ENCODE results near the gene BIRC5. TPM values are rescaled to one million over a fixed set of nuclear protein-coding genes. Genes with fewer than 3 reads are reported as not detected.

BIRC5 gene
- total RNA-seq, 1 donor from 2014 or later, result 12.3 TPM

DNA sequence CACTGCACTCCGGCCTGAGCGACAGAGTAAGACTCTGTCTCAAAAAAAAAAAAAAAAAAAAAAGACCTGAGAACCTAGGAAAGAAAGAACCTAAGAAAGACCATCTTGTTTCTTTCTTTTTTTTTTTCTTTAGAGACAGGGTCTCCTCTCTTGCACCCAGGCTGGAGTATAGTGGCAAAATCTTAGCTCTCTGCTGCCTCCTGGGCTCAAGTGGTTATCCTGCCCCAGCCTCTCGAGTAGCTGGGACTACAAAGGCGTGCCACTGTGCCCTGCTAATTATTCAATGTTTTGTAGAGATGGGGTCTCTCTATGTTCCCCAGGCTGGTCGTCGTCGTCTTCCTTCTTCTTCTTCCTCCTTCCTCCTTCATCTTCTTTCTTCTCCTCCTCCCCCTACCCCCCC, 7.8 kb upstream of the BIRC5 start:
- no peak for DNase-seq (ENCODE audit: extremely low spot score, unreplicated experiment)
- no peaks in the 10 kb centered on the region for H3K27me3 Mint-ChIP-seq (ENCODE audit: unreplicated experiment)
- TF ChIP-seq, protein P1, sequence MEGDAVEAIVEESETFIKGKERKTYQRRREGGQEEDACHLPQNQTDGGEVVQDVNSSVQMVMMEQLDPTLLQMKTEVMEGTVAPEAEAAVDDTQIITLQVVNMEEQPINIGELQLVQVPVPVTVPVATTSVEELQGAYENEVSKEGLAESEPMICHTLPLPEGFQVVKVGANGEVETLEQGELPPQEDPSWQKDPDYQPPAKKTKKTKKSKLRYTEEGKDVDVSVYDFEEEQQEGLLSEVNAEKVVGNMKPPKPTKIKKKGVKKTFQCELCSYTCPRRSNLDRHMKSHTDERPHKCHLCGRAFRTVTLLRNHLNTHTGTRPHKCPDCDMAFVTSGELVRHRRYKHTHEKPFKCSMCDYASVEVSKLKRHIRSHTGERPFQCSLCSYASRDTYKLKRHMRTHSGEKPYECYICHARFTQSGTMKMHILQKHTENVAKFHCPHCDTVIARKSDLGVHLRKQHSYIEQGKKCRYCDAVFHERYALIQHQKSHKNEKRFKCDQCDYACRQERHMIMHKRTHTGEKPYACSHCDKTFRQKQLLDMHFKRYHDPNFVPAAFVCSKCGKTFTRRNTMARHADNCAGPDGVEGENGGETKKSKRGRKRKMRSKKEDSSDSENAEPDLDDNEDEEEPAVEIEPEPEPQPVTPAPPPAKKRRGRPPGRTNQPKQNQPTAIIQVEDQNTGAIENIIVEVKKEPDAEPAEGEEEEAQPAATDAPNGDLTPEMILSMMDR (IDR thresholded peaks at IDR 0.05), result no peak
- no peak overlapping the region for H3K4me3 Mint-ChIP-seq (ENCODE audit: unreplicated experiment)
- no peaks in the 10 kb centered on the region for H3K4me1 Mint-ChIP-seq (ENCODE audit: unreplicated experiment)
- peaks cover 12% of the 10 kb centered on the region for H3K36me3 Mint-ChIP-seq (ENCODE audit: unreplicated experiment)
- H3K27ac Mint-ChIP-seq (ENCODE audit: unreplicated experiment), result peak overlapping the region; percentile 44
- no peaks in the 10 kb centered on the region for H3K9me3 Mint-ChIP-seq (ENCODE audit: unreplicated experiment)

GRCh38 chr17:78208486-78208885, 5.6 kb upstream of the BIRC5 start:
- no peak for DNase-seq (ENCODE audit: extremely low spot score, unreplicated experiment)
- H3K36me3 Mint-ChIP-seq (ENCODE audit: unreplicated experiment), result peaks cover 12% of the 10 kb centered on the region
- no peak overlapping the region for H3K27ac Mint-ChIP-seq (ENCODE audit: unreplicated experiment)
- TF ChIP-seq, protein P1 (IDR thresholded peaks at IDR 0.05), result no peak
- H3K27me3 Mint-ChIP-seq (ENCODE audit: unreplicated experiment), result no peaks in the 10 kb centered on the region
- no peaks in the 10 kb centered on the region for H3K4me1 Mint-ChIP-seq (ENCODE audit: unreplicated experiment)
- H3K9me3 Mint-ChIP-seq (ENCODE audit: unreplicated experiment), result no peaks in the 10 kb centered on the region
- H3K4me3 Mint-ChIP-seq (ENCODE audit: unreplicated experiment), result no peak overlapping the region

DNA sequence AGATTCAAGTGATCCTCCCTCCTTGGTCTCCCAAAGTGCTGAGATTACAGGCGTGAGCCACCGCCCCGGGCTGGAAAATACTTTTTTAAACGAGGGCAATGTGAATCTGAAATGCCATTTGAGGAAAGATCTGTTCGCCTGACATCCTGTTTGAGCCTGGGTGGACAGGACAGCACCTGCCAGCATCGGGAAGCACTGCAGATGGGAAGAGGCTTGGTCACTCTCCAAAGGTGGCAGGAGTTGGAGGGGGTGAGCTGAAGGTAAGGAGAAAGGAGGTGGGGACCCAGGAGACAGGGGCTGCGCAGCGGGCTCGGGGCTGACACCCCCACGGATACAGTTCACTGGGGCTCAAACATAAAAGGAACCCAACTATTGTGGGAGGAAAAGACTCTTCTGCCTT, 3.9 kb upstream of the BIRC5 start:
- H3K27ac Mint-ChIP-seq (ENCODE audit: unreplicated experiment), result no peak overlapping the region
- H3K4me3 Mint-ChIP-seq (ENCODE audit: unreplicated experiment), result no peak overlapping the region
- H3K4me1 Mint-ChIP-seq (ENCODE audit: unreplicated experiment), result peaks cover 7% of the 10 kb centered on the region
- DNase-seq (ENCODE audit: extremely low spot score, unreplicated experiment), result no peak
- H3K27me3 Mint-ChIP-seq (ENCODE audit: unreplicated experiment), result no peaks in the 10 kb centered on the region
- TF ChIP-seq, protein P1 (IDR thresholded peaks at IDR 0.05), result no peak
- H3K9me3 Mint-ChIP-seq (ENCODE audit: unreplicated experiment), result no peaks in the 10 kb centered on the region
- peaks cover 9% of the 10 kb centered on the region for H3K36me3 Mint-ChIP-seq (ENCODE audit: unreplicated experiment)

DNA sequence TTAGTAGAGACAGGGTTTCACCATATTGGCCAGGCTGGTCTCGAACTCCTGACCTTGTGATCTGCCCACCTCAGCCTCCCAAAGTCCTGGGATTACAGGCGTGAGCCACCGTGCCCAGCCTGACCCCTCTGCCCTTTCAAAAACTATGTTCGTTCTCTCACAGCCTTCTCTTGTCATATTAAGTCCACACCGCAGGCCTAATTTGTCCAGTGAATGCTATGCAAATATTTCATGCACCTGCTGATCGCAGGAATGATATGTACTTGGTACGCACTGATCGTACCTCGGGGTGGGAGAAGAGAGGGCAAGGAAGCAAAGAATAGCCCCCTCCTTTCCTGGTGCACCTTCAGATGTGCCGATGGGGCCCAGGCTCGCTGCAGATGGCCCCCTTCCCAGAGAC, 3.0 kb upstream of the BIRC5 start:
- peaks cover 13% of the 10 kb centered on the region for H3K4me1 Mint-ChIP-seq (ENCODE audit: unreplicated experiment)
- no peaks in the 10 kb centered on the region for H3K9me3 Mint-ChIP-seq (ENCODE audit: unreplicated experiment)
- no peak for DNase-seq (ENCODE audit: extremely low spot score, unreplicated experiment)
- no peaks in the 10 kb centered on the region for H3K27me3 Mint-ChIP-seq (ENCODE audit: unreplicated experiment)
- TF ChIP-seq, protein P1 (IDR thresholded peaks at IDR 0.05), result no peak
- peaks cover 7% of the 10 kb centered on the region for H3K36me3 Mint-ChIP-seq (ENCODE audit: unreplicated experiment)
- no peak overlapping the region for H3K27ac Mint-ChIP-seq (ENCODE audit: unreplicated experiment)
- no peak overlapping the region for H3K4me3 Mint-ChIP-seq (ENCODE audit: unreplicated experiment)

GRCh38 chr17:78214706-78215061, 631 bp downstream of the BIRC5 start:
- Mint-ChIP-seq H3K36me3 (ENCODE audit: unreplicated experiment) (no peaks in the 10 kb centered on the region), H3K9me3 (ENCODE audit: unreplicated experiment) (no peaks in the 10 kb centered on the region), H3K27me3 (ENCODE audit: unreplicated experiment) (no peaks in the 10 kb centered on the region), H3K4me1 (ENCODE audit: unreplicated experiment) (peaks cover 15% of the 10 kb centered on the region), H3K4me3 (ENCODE audit: unreplicated experiment) (peak overlapping the region; percentile 83), H3K27ac (ENCODE audit: unreplicated experiment) (no peak overlapping the region)
- TF ChIP-seq, protein P1 (IDR thresholded peaks at IDR 0.05), result no peak
- DNase-seq (ENCODE audit: extremely low spot score, unreplicated experiment), result no peak
